Stimulated activated CD4-positive, alpha-beta T cell treated with anti-CD3 and anti-CD28 coated beads, Interleukin-4, amount 100 ng/mL, for 1 hour (primary cell): ENCODE data around the gene GRM4.

ENCODE experiments used
- DNase-seq: peaks from one replicate; pipeline ENCODE4 v3.0.0-alpha.2; 2020

The GRM4 gene

GRCh38 chr6:34037151-34037550 lies 108.7 kb downstream of the GRM4 start:
- no peak for DNase-seq

GRCh38 chr6:34036357-34037069 lies 109.4 kb downstream of the GRM4 start:
- DNase-seq, result no peak

GRCh38 chr6:34035704-34036356 lies 110.1 kb downstream of the GRM4 start:
- no peak for DNase-seq

- DNase-seq, result no peak
Measured at GRCh38 chr6:34035161-34035560, 110.7 kb downstream of the GRM4 start.

GRCh38 chr6:34032856-34033255 lies 113.0 kb downstream of the GRM4 start:
- DNase-seq, result no peak

- DNase-seq, result no peak
Measured at GRCh38 chr6:34031625-34032383, 114.1 kb downstream of the GRM4 start.

- DNase-seq, result no peak
Measured at GRCh38 chr6:34030831-34031624, 114.9 kb downstream of the GRM4 start.

- no peak for DNase-seq
Measured at GRCh38 chr6:34029489-34030280, 116.2 kb downstream of the GRM4 start.

- DNase-seq, result no peak
Measured at GRCh38 chr6:34028691-34029360, 117.1 kb downstream of the GRM4 start.

GRCh38 chr6:34027939-34028441 lies 117.9 kb downstream of the GRM4 start:
- no peak for DNase-seq

- peak; percentile 72 for DNase-seq
Measured at GRCh38 chr6:34027445-34027936, 118.4 kb downstream of the GRM4 start.

GRCh38 chr6:34025861-34026260 lies 120.0 kb downstream of the GRM4 start:
- DNase-seq, result no peak

GRCh38 chr6:34025112-34025807 lies 120.6 kb downstream of the GRM4 start:
- no peak for DNase-seq

GRCh38 chr6:34022873-34023255 lies 123.0 kb downstream of the GRM4 start:
- no peak for DNase-seq

- DNase-seq, result no peak
Measured at GRCh38 chr6:34022250-34022872, 123.5 kb downstream of the GRM4 start.

GRCh38 chr6:34021554-34022190 lies 124.2 kb downstream of the GRM4 start:
- DNase-seq, result no peak

- DNase-seq, result no peak
Measured at GRCh38 chr6:34020807-34021553, 124.9 kb downstream of the GRM4 start.

GRCh38 chr6:34020278-34020677 lies 125.6 kb downstream of the GRM4 start:
- DNase-seq, result no peak
